ENCODE measurements around the gene ARNT2.

ARNT2 gene

GRCh38 chr15:80445300-80446041 is 41.3 kb downstream of the ARNT2 start:
- no peak for DNase-seq

GRCh38 chr15:80447077-80447476 is 42.9 kb downstream of the ARNT2 start:
- DNase-seq: no peak

GRCh38 chr15:80449825-80450224 is 45.6 kb downstream of the ARNT2 start:
- DNase-seq: no peak

- no peak for DNase-seq
Measured at GRCh38 chr15:80450811-80451321, 46.7 kb downstream of the ARNT2 start.

- no peak for DNase-seq
Measured at GRCh38 chr15:80452166-80452565, 48.0 kb downstream of the ARNT2 start.

- DNase-seq: no peak
Measured at GRCh38 chr15:80455051-80455648, 51.0 kb downstream of the ARNT2 start.

GRCh38 chr15:80455668-80456442 is 51.7 kb downstream of the ARNT2 start:
- DNase-seq: peak; percentile 5

GRCh38 chr15:80456517-80457492 is 52.6 kb downstream of the ARNT2 start:
- DNase-seq: no peak

GRCh38 chr15:80457896-80458295 is 53.7 kb downstream of the ARNT2 start:
- DNase-seq: no peak

GRCh38 chr15:80458580-80458979 is 54.4 kb downstream of the ARNT2 start:
- no peak for DNase-seq

GRCh38 chr15:80459380-80459779 is 55.2 kb downstream of the ARNT2 start:
- DNase-seq: no peak

GRCh38 chr15:80459818-80460217 is 55.6 kb downstream of the ARNT2 start:
- no peak for DNase-seq

- no peak for DNase-seq
Measured at GRCh38 chr15:80461356-80462095, 57.3 kb downstream of the ARNT2 start.

GRCh38 chr15:80462111-80462510 is 57.9 kb downstream of the ARNT2 start:
- DNase-seq: no peak

GRCh38 chr15:80462836-80463512 is 58.8 kb downstream of the ARNT2 start:
- DNase-seq: no peak

- DNase-seq: peak; percentile 42
Measured at GRCh38 chr15:80464951-80465625, 60.9 kb downstream of the ARNT2 start.

- DNase-seq: no peak
Measured at GRCh38 chr15:80465626-80466005, 61.4 kb downstream of the ARNT2 start.

GRCh38 chr15:80466543-80466942 is 62.4 kb downstream of the ARNT2 start:
- DNase-seq: no peak

GRCh38 chr15:80467311-80467714 is 63.1 kb downstream of the ARNT2 start:
- no peak for DNase-seq

- DNase-seq: no peak
Measured at GRCh38 chr15:80468796-80469195, 64.6 kb downstream of the ARNT2 start.

GRCh38 chr15:80471881-80472280 is 67.7 kb downstream of the ARNT2 start:
- DNase-seq: no peak

Data from DMS153 (cell line).